Activated CD8-positive, alpha-beta T cell treated with anti-CD3 and anti-CD28 coated beads for 36 hours (primary cell): ENCODE data around the gene ZNF263. TPM values are rescaled to one million over a fixed set of nuclear protein-coding genes. Genes with fewer than 3 reads are reported as not detected.

ENCODE experiments used
- ATAC-seq: fragments of 200-7000 bp; cut with Tn5 transposase; one replicate; pipeline ENCODE4 v1.10.0; 2021; ENCODE audit warnings: mild to moderate bottlenecking, moderate library complexity
- CTCF ChIA-PET: fragments of 350-600 bp; sonication (Branson Sonifier 250); formaldehyde crosslinking; loops from one replicate; lab custom pipeline; 2021; ENCODE audit warnings: antibody characterized with exemption; lab: Charles Lee
- POLR2A ChIA-PET: fragments of 350-600 bp; sonication (Branson Sonifier 250); formaldehyde crosslinking; loops from one replicate; lab custom pipeline; 2021; ENCODE audit warnings: antibody characterized with exemption; lab: Charles Lee
- DNase-seq: peaks from one replicate; pipeline ENCODE4 v3.0.0-alpha.2; 2020
- H3K27ac Mint-ChIP-seq: one replicate; pipeline ENCODE4 v1.8.0; 2021; ENCODE audit warnings: mild to moderate bottlenecking, mixed read lengths
- H3K27me3 Mint-ChIP-seq: one replicate; pipeline ENCODE4 v1.8.0; 2021; ENCODE audit warnings: mixed read lengths
- H3K36me3 Mint-ChIP-seq: one replicate; pipeline ENCODE4 v1.8.0; 2021; ENCODE audit warnings: low read depth, mixed read lengths
- H3K4me1 Mint-ChIP-seq: one replicate; pipeline ENCODE4 v1.8.0; 2021; ENCODE audit warnings: low read depth, mixed read lengths
- H3K4me3 Mint-ChIP-seq: one replicate; pipeline ENCODE4 v1.8.0; 2021; ENCODE audit warnings: mild to moderate bottlenecking, moderate library complexity, mixed read lengths
- H3K9me3 Mint-ChIP-seq: one replicate; pipeline ENCODE4 v1.8.0; 2021; ENCODE audit warnings: mixed read lengths
- intact Hi-C: fragments of 100-400 bp; cut with micrococcal nuclease; formaldehyde crosslinking; loops from one replicate; pipeline ENCODE4 v1.10.0; 2022
- total RNA-seq, 2 experiments: library from RNA; stranded (reverse); gene quantifications; one replicate each; pipeline ENCODE4 v1.2.3, GENCODE V29; 2021
- TF ChIP-seq, protein P1 (sequence below): fragments of 200-600 bp; IDR thresholded peaks from one replicate; pipeline ENCODE4 v1.8.0; 2022; ENCODE audit warnings: antibody characterized with exemption, mild to moderate bottlenecking

The ZNF263 gene
- total RNA-seq: 10 to 100 TPM; 19.5 to 22.0 TPM

DNA sequence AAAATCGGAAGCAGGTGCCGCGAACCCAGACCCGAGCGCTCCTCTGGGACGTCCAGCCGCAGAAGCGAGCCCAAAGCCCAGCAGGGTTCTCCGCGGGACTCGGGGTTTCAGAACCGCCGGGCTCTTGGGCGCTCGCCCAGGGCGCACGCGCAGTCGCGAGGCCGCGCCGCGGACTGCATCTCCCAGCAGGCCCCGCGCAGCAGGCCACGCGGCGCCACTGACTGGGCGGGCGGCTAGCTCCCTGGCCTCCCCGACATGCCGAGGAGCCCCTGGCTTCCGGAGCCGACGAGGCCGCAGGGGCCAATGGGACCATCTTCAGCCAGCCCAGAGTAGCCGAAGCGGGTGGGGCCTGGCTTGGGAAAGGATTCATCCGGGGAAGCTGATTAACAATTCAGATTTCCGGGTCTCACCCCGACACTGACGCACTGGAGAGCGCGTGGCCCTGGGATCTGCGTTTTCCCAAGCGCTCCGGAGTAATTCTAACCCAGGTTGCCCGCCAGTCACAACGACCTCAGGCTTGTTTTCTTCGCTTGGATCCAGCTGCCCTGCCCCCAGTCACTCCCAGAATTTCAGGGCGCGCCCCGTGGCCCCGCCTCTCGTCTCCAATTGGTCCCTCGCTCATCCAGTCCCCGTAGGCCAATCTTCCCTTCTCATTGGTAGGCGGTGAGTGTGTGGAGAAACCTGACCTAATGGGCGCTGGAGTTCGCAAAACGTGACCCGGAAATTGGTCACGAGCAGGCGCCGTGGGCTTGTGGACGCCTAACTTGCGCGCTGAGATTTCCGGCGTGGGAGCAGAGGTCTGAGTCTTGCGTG, at the start of gene ZNF263:
Gene ZNF263, plus strand, starts transcription at position 762 of the 813 bp plus-strand sequence. CDS start 328 bp downstream, outside the sequence.
- ChIA-PET CTCF (interaction anchor here (0.9 to 9.6 kb wide), 6 partner anchors 18 to 329 kb away, joined by 3 to 98 read pairs (median 3); no protein-coding TSS in a partner anchor), POLR2A (interaction anchor here (0.6 to 4.6 kb wide), 13 partner anchors 9 to 432 kb away, joined by 3 to 25 read pairs (median 5); partner anchors contain the start of genes OR1F1, TIGD7 and ZNF75A)
- H3K36me3 Mint-ChIP-seq: peaks cover 41% of the 10 kb centered on the region
- DNase-seq: peak; percentile 95
- ATAC-seq: peak; percentile 89
- intact Hi-C loops: loop anchor here (5.0 kb wide), 1 partner anchor 174 kb away; no protein-coding TSS in a partner anchor
- peak within 1 kb of the TSS; percentile 94 for H3K4me3 Mint-ChIP-seq
- H3K4me1 Mint-ChIP-seq: peaks cover 27% of the 10 kb centered on the region
- no peaks in the 10 kb centered on the region for H3K27me3 Mint-ChIP-seq
- peak within 1 kb of the TSS; percentile 98 for H3K27ac Mint-ChIP-seq
- TF ChIP-seq, protein P1, sequence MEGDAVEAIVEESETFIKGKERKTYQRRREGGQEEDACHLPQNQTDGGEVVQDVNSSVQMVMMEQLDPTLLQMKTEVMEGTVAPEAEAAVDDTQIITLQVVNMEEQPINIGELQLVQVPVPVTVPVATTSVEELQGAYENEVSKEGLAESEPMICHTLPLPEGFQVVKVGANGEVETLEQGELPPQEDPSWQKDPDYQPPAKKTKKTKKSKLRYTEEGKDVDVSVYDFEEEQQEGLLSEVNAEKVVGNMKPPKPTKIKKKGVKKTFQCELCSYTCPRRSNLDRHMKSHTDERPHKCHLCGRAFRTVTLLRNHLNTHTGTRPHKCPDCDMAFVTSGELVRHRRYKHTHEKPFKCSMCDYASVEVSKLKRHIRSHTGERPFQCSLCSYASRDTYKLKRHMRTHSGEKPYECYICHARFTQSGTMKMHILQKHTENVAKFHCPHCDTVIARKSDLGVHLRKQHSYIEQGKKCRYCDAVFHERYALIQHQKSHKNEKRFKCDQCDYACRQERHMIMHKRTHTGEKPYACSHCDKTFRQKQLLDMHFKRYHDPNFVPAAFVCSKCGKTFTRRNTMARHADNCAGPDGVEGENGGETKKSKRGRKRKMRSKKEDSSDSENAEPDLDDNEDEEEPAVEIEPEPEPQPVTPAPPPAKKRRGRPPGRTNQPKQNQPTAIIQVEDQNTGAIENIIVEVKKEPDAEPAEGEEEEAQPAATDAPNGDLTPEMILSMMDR: no peak
- peaks cover 9% of the 10 kb centered on the region for H3K9me3 Mint-ChIP-seq

DNA sequence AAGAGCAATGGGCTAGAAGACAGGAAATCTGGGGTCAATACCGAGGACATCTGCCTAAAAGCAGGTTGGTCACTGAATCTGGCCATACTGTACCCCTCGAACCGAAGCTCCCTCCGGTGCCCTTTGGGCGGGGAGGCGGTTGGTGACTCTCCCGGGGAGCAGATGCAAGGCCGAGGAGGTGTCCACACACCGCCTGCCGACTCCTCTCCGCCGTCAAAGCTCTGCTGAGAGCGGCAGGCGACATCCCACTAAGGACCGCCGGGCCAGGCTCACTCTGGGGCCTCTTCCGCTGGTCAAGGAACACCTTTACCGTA, 48.8 kb upstream of the ZNF263 start:
- H3K27me3 Mint-ChIP-seq: no peaks in the 10 kb centered on the region
- H3K4me1 Mint-ChIP-seq: peaks cover 34% of the 10 kb centered on the region
- no peak for DNase-seq
- peak overlapping the region; percentile 81 for H3K4me3 Mint-ChIP-seq
- ChIA-PET CTCF (interaction anchor here (0.9 to 1.8 kb wide), 3 partner anchors 11 to 223 kb away, joined by 4 to 8 read pairs (median 4); no protein-coding TSS in a partner anchor), POLR2A (interaction anchor here (0.6 to 2.6 kb wide), 16 partner anchors 9 to 209 kb away, joined by 3 to 13 read pairs (median 4); partner anchors contain the start of genes NAA60 and ZNF213)
- peaks cover 46% of the 10 kb centered on the region for H3K36me3 Mint-ChIP-seq
- TF ChIP-seq, protein P1: no peak
- H3K27ac Mint-ChIP-seq: peak overlapping the region; percentile 97
- peaks cover 24% of the 10 kb centered on the region for H3K9me3 Mint-ChIP-seq
- intact Hi-C loops: no loop called here
- ATAC-seq: peak; percentile 21

DNA sequence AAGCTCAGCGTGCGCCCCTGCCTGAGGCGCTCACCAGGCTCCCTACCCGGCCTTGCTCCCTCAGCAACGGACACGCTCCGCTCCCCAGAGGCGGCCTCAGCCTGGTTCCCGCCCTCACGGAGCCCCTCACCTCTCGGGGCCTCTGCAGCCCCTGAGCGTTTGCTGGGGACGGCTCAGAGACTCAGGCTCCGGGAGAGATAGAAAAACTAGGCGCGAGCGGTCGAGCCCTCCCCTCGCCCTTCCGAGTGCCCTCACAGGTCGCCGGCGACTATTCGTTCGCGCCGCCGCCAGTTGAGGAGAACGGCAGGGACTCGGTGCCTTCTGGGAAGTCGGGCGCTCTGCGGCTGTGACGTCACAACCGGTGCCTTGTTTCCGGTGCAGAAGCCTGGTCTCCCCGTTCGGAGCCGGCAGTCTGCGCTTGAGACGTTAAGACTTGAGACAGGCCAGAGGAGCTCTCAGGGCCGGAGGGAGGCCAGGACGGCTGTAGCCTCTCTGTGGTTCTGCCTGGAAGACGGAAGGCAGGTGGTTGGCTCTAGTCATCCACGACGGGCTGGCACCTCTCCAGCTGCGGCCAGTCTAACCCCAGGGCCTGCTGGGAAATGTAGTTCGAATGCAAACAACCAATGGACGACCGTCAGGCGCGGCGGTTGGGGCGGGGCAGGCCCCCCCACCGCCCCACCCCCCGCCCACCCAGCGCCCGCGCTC, 48.3 kb upstream of the ZNF263 start, which contains the start of gene ZNF200:
Gene ZNF200, minus strand, starts transcription at position 302 of the 705 bp plus-strand sequence. CDS start 1,403 bp downstream, outside the sequence.
- TF ChIP-seq, protein P1: no peak
- Mint-ChIP-seq H3K27ac (peak within 1 kb of the TSS; percentile 97), H3K4me1 (peaks cover 34% of the 10 kb centered on the region), H3K4me3 (peak within 1 kb of the TSS; percentile 81), H3K27me3 (no peaks in the 10 kb centered on the region), H3K9me3 (peaks cover 23% of the 10 kb centered on the region), H3K36me3 (peaks cover 42% of the 10 kb centered on the region)
- POLR2A ChIA-PET: interaction anchor here (0.6 to 2.6 kb wide), 15 partner anchors 8 to 209 kb away, joined by 3 to 13 read pairs (median 4); partner anchors contain the start of genes NAA60 and ZNF213
- DNase-seq (peak; percentile 98), ATAC-seq (peak; percentile 94)
- intact Hi-C loops: no loop called here
- CTCF ChIA-PET: interaction anchor here (0.9 to 1.0 kb wide), 2 partner anchors 31 to 222 kb away, joined by 4 read pairs; no protein-coding TSS in a partner anchor

GRCh38 chr16:3235856-3236669, 47.2 kb upstream of the ZNF263 start:
- CTCF ChIA-PET: interaction anchor here (1.0 to 1.4 kb wide), 3 partner anchors 27 to 35 kb away, joined by 3 to 5 read pairs (median 3); no protein-coding TSS in a partner anchor
- H3K27me3 Mint-ChIP-seq: no peaks in the 10 kb centered on the region
- ATAC-seq (no peak), DNase-seq (peak; percentile 81)
- POLR2A ChIA-PET: interaction anchor here (0.7 to 2.6 kb wide), 8 partner anchors 10 to 449 kb away, joined by 3 to 13 read pairs (median 6); no protein-coding TSS in a partner anchor
- TF ChIP-seq, protein P1: no peak
- H3K36me3 Mint-ChIP-seq: peaks cover 32% of the 10 kb centered on the region
- peaks cover 34% of the 10 kb centered on the region for H3K4me1 Mint-ChIP-seq
- peak overlapping the region; percentile 67 for H3K4me3 Mint-ChIP-seq
- H3K9me3 Mint-ChIP-seq: peaks cover 13% of the 10 kb centered on the region
- H3K27ac Mint-ChIP-seq: peak overlapping the region; percentile 82
- intact Hi-C loops: no loop called here
